Activated naive CD8-positive, alpha-beta T cell treated with anti-CD3 and anti-CD28 coated beads, Interleukin-2, amount 10 ng/mL, durations not matched to agents 7 days and 5 days (primary cell): Measurements from ENCODE around the gene ZNF547. TPM values are rescaled to one million over a fixed set of nuclear protein-coding genes. Genes with fewer than 3 reads are reported as not detected.
A peak's percentile ranks its signal among the peaks of the same experiment; 100 is the strongest.
"Not testable (repeated sequence)": the region's sequence is repeated elsewhere in the genome, so short reads cannot be mapped to it uniquely, and the experiment has no call there.

ENCODE experiments used
- ATAC-seq: fragments of 150-1000 bp; cut with Tn5 transposase; one replicate; pipeline ENCODE4 v1.10.0; 2021; ENCODE audit warnings: low read depth, moderate library complexity
- POLR2A ChIA-PET: fragments of 350-600 bp; sonication (Branson Sonifier 250); formaldehyde crosslinking; loops from one replicate; lab custom pipeline; 2021; ENCODE audit warnings: antibody characterized with exemption; lab: Charles Lee
- DNase-seq: peaks from one replicate; pipeline ENCODE4 v3.0.0; 2021
- H3K27ac Mint-ChIP-seq: one replicate; pipeline ENCODE4 v1.8.0; 2022; ENCODE audit warnings: mild to moderate bottlenecking, mixed read lengths
- H3K27me3 Mint-ChIP-seq: one replicate; pipeline ENCODE4 v1.8.0; 2022; ENCODE audit warnings: mild to moderate bottlenecking, moderate library complexity, mixed read lengths
- H3K36me3 Mint-ChIP-seq: one replicate; pipeline ENCODE4 v1.8.0; 2021; ENCODE audit warnings: mild to moderate bottlenecking, mixed read lengths
- H3K4me1 Mint-ChIP-seq: one replicate; pipeline ENCODE4 v1.8.0; 2021; ENCODE audit warnings: mixed read lengths
- H3K4me3 Mint-ChIP-seq: one replicate; pipeline ENCODE4 v1.8.0; 2022; ENCODE audit warnings: mild to moderate bottlenecking, moderate library complexity, mixed read lengths
- H3K9me3 Mint-ChIP-seq: one replicate; pipeline ENCODE4 v1.8.0; 2021; ENCODE audit warnings: mixed read lengths
- total RNA-seq, 2 experiments: library from RNA; stranded (reverse); gene quantifications; one replicate each; pipeline ENCODE4 v1.2.3, GENCODE V29; 2021

ZNF547 gene
- total RNA-seq, 2 experiments from 2014 or later: 6.7 to 7.8 TPM

DNA sequence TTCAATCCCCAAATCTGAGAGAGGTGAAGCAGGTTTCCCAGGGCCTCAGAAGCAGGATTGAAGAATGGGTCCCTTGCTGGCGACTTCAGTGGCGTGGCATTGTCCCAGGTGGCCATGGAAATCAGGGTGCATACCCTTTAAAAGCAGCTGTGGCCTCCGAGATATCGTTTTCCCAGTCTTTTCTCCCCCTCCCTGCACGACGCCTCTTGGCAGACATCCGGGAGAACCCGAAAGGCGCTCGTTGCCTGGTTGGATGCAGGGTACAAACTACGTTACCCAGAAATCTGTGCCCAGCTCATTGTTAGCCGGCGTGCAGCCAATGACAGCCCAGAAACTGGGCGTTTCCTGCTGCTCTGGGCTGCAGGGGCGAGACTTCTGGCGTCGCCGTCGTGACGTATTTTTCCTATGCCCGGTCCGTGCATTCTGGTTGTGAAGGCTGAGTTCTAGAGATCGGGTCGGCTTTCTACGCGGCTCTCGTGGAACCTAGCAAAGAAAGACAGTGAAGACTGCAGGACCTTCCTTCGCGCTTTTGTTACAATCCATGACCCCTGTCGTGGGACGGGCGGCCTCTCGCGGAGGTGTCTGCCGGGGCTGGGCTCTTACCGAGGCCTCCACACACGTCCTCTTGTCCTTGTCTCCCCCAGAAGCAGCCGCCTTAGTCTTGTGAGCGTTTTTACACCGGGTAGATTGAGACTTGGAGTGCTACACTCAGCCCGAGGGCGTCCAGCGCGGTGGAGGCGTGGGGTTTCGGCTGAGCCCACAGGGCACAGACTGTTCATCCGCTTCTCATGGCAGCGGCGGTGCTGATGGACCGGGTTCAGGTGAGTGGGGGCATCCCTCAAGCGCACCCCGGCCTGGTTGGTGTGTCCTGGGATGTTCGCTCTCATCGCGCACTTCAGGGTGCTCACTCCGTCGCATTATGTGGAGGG lies 12.2 kb upstream of the ZNF547 start, which contains the start of gene ZNF304:
ZNF304 (plus strand) TSS at position 395 of the 929 bp plus-strand sequence; CDS start at position 789, 394 bp downstream.
- Mint-ChIP-seq H3K27me3 (peaks cover 3% of the 10 kb centered on the region), H3K36me3 (peaks cover 45% of the 10 kb centered on the region), H3K4me1 (peaks cover 29% of the 10 kb centered on the region), H3K4me3 (peak within 1 kb of the TSS; percentile 94), H3K9me3 (peaks cover 25% of the 10 kb centered on the region), H3K27ac (peak within 1 kb of the TSS; percentile 92)
- ATAC-seq (peak; percentile 100), DNase-seq (peak; percentile 80)
- POLR2A ChIA-PET: interaction anchor here (0.5 to 1.8 kb wide), 8 partner anchors 12 to 111 kb away, joined by 3 to 6 read pairs (median 3); partner anchors contain the start of genes TRAPPC2B, ZNF547, ZNF548 and ZNF805

DNA sequence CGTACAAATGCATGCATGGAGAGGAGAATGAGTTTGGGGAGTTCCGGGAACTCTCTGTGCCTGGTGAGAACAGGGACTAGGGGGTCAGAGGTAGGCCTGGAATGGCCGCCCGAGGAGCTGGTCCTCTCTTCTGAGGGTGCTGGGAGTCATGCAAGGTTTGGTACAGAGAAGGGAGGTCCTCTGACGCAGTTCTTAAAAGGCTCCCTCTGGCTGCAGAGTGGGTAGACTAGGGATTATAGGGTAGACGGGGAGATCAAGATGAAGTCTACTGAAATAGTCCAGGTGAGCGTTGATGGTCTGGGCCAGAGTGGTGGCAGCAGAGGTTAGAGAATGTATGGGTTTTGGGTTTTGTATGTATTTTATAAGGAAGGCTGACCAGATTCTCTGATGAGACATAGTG lies 11.5 kb upstream of the ZNF547 start:
- ATAC-seq (no peak), DNase-seq (no peak)
- Mint-ChIP-seq H3K4me1 (peaks cover 29% of the 10 kb centered on the region), H3K27me3 (peaks cover 3% of the 10 kb centered on the region), H3K27ac (peak overlapping the region; percentile 92), H3K9me3 (peaks cover 31% of the 10 kb centered on the region), H3K36me3 (peaks cover 53% of the 10 kb centered on the region), H3K4me3 (peak overlapping the region; percentile 94)
- POLR2A ChIA-PET: interaction anchor here (1.2 kb wide), 1 partner anchor 11 kb away, joined by 3 read pairs; the partner anchor contains the start of genes TRAPPC2B and ZNF547

GRCh38 chr19:57355916-57356315 lies 7.4 kb upstream of the ZNF547 start:
- POLR2A ChIA-PET: no interaction called here
- Mint-ChIP-seq H3K4me3 (no peak overlapping the region), H3K36me3 (peaks cover 81% of the 10 kb centered on the region), H3K4me1 (peaks cover 22% of the 10 kb centered on the region), H3K27ac (no peak overlapping the region), H3K9me3 (peaks cover 38% of the 10 kb centered on the region), H3K27me3 (no peaks in the 10 kb centered on the region)
- DNase-seq (no peak), ATAC-seq (no peak)

DNA sequence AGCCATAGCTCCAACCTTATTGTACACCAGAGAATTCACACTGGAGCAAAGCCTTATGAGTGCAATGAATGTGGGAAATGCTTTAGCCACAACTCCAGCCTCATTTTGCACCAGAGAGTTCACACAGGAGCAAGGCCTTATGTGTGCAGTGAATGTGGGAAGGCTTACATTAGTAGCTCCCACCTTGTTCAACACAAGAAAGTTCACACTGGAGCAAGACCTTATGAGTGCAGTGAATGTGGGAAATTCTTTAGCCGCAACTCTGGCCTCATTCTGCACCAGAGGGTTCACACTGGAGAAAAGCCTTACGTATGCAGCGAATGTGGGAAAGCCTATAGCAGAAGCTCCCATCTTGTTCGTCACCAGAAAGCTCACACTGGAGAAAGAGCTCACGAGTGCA lies 5.9 kb upstream of the ZNF547 start:
- Mint-ChIP-seq H3K36me3 (peaks cover 76% of the 10 kb centered on the region), H3K27ac (no peak overlapping the region), H3K27me3 (no peaks in the 10 kb centered on the region), H3K4me3 (no peak overlapping the region), H3K9me3 (peaks cover 38% of the 10 kb centered on the region), H3K4me1 (peaks cover 11% of the 10 kb centered on the region)
- ATAC-seq (no peak), DNase-seq (no peak)
- POLR2A ChIA-PET: no interaction called here

GRCh38 chr19:57359300-57359699 lies 4.1 kb upstream of the ZNF547 start:
- H3K9me3 Mint-ChIP-seq: peaks cover 33% of the 10 kb centered on the region
- POLR2A ChIA-PET: no interaction called here
- DNase-seq (no peak), ATAC-seq (no peak)
- H3K27me3 Mint-ChIP-seq: no peaks in the 10 kb centered on the region
- H3K36me3 Mint-ChIP-seq: peaks cover 67% of the 10 kb centered on the region
- H3K4me1 Mint-ChIP-seq: peaks cover 13% of the 10 kb centered on the region
- H3K4me3 Mint-ChIP-seq: no peak overlapping the region
- no peak overlapping the region for H3K27ac Mint-ChIP-seq

GRCh38 chr19:57362419-57362818 lies 932 bp upstream of the ZNF547 start:
- peaks cover 11% of the 10 kb centered on the region for H3K4me1 Mint-ChIP-seq
- H3K27ac Mint-ChIP-seq: peak overlapping the region; percentile 99
- POLR2A ChIA-PET: interaction anchor here (0.7 to 1.9 kb wide), 7 partner anchors 8 to 365 kb away, joined by 3 to 9 read pairs (median 4); partner anchors contain the start of genes ZNF304, ZNF548 and ZNF671
- peaks cover 45% of the 10 kb centered on the region for H3K36me3 Mint-ChIP-seq
- H3K27me3 Mint-ChIP-seq: no peaks in the 10 kb centered on the region
- no peak for DNase-seq
- ATAC-seq: no peak
- peak overlapping the region; percentile 96 for H3K4me3 Mint-ChIP-seq
- peaks cover 14% of the 10 kb centered on the region for H3K9me3 Mint-ChIP-seq

GRCh38 chr19:57363688-57364181 lies 384 bp downstream of the ZNF547 start:
- H3K27ac Mint-ChIP-seq: peak overlapping the region; percentile 99
- peak overlapping the region; percentile 96 for H3K4me3 Mint-ChIP-seq
- peaks cover 16% of the 10 kb centered on the region for H3K9me3 Mint-ChIP-seq
- ATAC-seq (peak; percentile 13), DNase-seq (no peak)
- POLR2A ChIA-PET: interaction anchor here (0.7 to 1.9 kb wide), 7 partner anchors 9 to 638 kb away, joined by 3 to 9 read pairs (median 4); partner anchors contain the start of genes ZNF304, ZNF548 and ZNF671
- H3K27me3 Mint-ChIP-seq: no peaks in the 10 kb centered on the region
- H3K4me1 Mint-ChIP-seq: peaks cover 11% of the 10 kb centered on the region
- peaks cover 43% of the 10 kb centered on the region for H3K36me3 Mint-ChIP-seq

DNA sequence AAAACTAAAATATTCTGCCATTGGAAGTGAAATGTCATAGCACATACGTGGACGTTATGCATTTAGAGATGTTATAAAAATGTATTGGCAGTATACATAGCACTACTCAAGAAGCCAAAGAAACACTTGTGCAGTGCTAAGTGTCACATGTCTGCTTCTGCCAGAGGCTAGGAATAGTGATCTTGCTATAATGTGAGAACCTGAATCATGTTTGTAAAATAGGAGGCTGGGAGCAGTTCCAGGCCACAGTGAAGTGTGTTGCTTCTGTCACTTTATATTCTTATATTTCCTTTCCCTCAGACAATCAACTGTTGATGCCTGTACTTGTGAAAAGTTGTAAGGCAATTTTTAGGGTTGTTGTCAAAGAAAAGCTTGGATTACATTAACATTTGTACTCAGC lies 3.4 kb downstream of the ZNF547 start:
- POLR2A ChIA-PET: interaction anchor here (0.7 to 1.0 kb wide), 2 partner anchors 23 to 49 kb away, joined by 4 to 6 read pairs; partner anchors contain the start of gene ZNF548
- H3K27me3 Mint-ChIP-seq: no peaks in the 10 kb centered on the region
- no peak for DNase-seq
- peaks cover 49% of the 10 kb centered on the region for H3K36me3 Mint-ChIP-seq
- no peak for ATAC-seq
- H3K4me1 Mint-ChIP-seq: peaks cover 11% of the 10 kb centered on the region
- H3K27ac Mint-ChIP-seq: no peak overlapping the region
- H3K4me3 Mint-ChIP-seq: no peak overlapping the region
- H3K9me3 Mint-ChIP-seq: peaks cover 14% of the 10 kb centered on the region

GRCh38 chr19:57374179-57374578 lies 10.8 kb downstream of the ZNF547 start:
- DNase-seq: no peak
- Mint-ChIP-seq H3K27ac (no peak overlapping the region), H3K36me3 (peaks cover 84% of the 10 kb centered on the region), H3K27me3 (no peaks in the 10 kb centered on the region), H3K4me1 (no peaks in the 10 kb centered on the region), H3K9me3 (peaks cover 41% of the 10 kb centered on the region), H3K4me3 (no peak overlapping the region)
- ATAC-seq: no peak
- POLR2A ChIA-PET: no interaction called here

GRCh38 chr19:57374647-57375046 lies 11.3 kb downstream of the ZNF547 start:
- H3K27ac Mint-ChIP-seq, ATAC-seq, H3K4me1 Mint-ChIP-seq, H3K27me3 Mint-ChIP-seq, H3K4me3 Mint-ChIP-seq, DNase-seq, POLR2A ChIA-PET: not testable (repeated sequence)
- H3K9me3 Mint-ChIP-seq: peaks cover 44% of the 10 kb centered on the region
- peaks cover 87% of the 10 kb centered on the region for H3K36me3 Mint-ChIP-seq

DNA sequence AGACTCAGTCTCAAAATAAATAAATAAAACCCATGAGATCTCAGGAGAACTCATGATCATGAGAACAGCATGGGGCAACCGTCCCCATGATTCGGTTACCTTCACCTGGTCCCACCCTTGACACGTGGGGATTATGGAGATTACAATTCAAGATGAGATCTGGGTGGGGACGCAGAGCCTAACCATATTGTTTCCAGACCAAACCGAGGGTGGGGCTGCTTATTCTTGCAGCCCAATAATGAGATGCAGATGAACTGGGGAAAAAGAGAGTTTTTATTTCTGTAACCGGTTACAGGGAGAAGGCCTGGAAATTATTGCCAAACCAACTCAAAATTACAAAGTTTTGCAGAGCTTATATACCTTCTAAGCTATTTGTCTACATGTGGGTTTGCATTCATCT lies 12.8 kb downstream of the ZNF547 start:
- Mint-ChIP-seq H3K4me1 (no peaks in the 10 kb centered on the region), H3K27ac (no peak overlapping the region), H3K27me3 (no peaks in the 10 kb centered on the region), H3K4me3 (no peak overlapping the region), H3K9me3 (peaks cover 46% of the 10 kb centered on the region), H3K36me3 (peaks cover 77% of the 10 kb centered on the region)
- no peak for DNase-seq
- no peak for ATAC-seq
- POLR2A ChIA-PET: no interaction called here

DNA sequence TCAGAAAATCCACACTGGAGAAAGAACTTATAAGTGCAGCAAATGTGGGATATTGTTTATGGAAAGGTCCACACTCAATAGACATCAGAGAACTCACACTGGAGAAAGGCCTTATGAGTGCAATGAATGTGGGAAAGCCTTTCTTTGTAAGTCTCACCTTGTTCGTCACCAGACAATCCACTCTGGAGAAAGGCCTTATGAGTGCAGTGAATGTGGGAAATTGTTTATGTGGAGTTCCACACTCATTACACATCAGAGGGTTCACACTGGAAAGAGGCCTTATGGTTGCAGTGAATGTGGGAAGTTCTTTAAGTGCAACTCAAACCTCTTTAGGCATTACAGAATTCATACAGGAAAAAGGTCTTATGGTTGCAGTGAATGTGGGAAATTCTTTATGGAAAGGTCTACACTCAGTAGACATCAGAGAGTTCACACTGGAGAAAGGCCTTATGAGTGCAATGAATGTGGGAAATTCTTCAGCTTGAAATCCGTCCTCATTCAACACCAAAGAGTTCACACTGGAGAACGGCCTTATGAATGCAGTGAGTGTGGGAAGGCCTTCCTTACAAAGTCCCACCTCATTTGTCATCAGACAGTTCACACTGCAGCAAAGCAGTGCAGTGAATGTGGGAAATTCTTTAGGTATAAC lies 14.3 kb downstream of the ZNF547 start:
- H3K4me3 Mint-ChIP-seq: no peak overlapping the region
- H3K36me3 Mint-ChIP-seq: peaks cover 64% of the 10 kb centered on the region
- no peak for ATAC-seq
- no peaks in the 10 kb centered on the region for H3K4me1 Mint-ChIP-seq
- no peaks in the 10 kb centered on the region for H3K27me3 Mint-ChIP-seq
- no peak overlapping the region for H3K27ac Mint-ChIP-seq
- POLR2A ChIA-PET: interaction anchor here (0.5 kb wide), 1 partner anchor 14 kb away, joined by 3 read pairs; no protein-coding TSS in a partner anchor
- no peak for DNase-seq
- peaks cover 42% of the 10 kb centered on the region for H3K9me3 Mint-ChIP-seq

DNA sequence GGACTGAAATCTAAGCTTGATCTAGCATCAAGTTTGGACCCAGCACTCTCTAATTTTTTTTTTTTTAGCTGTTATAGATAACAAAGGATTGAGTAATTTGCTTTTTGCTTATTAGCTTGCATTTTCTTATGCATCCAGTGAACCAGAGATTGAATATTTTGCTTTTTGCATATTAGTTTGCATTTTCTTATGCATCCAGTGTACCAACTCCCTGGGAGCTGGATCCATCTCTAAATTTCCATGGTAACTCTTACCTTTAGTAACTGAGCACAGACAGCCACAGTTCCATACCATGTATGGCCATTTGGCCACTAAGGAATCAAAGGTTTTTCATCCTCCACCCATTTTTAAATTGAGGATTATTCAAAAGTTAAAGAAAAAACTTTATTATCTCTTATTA lies 17.6 kb downstream of the ZNF547 start:
- no peaks in the 10 kb centered on the region for H3K4me1 Mint-ChIP-seq
- no peak overlapping the region for H3K4me3 Mint-ChIP-seq
- no peaks in the 10 kb centered on the region for H3K27me3 Mint-ChIP-seq
- POLR2A ChIA-PET: no interaction called here
- ATAC-seq (no peak), DNase-seq (no peak)
- H3K27ac Mint-ChIP-seq: no peak overlapping the region
- H3K36me3 Mint-ChIP-seq: peaks cover 33% of the 10 kb centered on the region
- H3K9me3 Mint-ChIP-seq: peaks cover 32% of the 10 kb centered on the region
